ENCODE data around the gene ITPKA. TPM values are rescaled to one million over a fixed set of nuclear protein-coding genes. Genes with fewer than 3 reads are reported as not detected.

The ITPKA gene
- total RNA-seq, 2 donors from 2014 or later = 4.4 TPM; not detected in 1

GRCh38 chr15:41495736-41496599 is 2.3 kb downstream of the ITPKA start:
- Histone ChIP-seq H3K4me1 (ENCODE audit: control insufficient read depth in 1 of 2, low read depth in 2 of 2) (peaks cover 25 to 31% of the 10 kb centered on the region in 2 donors), H3K27me3 (replicated peaks; ENCODE audit: insufficient read depth) (peaks cover 7% of the 10 kb centered on the region), H3K4me3 (peak overlapping the region; percentile 94), H3K27ac (no peak overlapping the region), H3K36me3 (no peaks in the 10 kb centered on the region), H3K9me3 (no peaks in the 10 kb centered on the region)
- DNase-seq (ENCODE audit: low spot score) (no peak), ATAC-seq (ENCODE audit: insufficient number of reproducible peaks, low FRiP score, low read depth) (no peak)
- TF ChIP-seq, protein P1, sequence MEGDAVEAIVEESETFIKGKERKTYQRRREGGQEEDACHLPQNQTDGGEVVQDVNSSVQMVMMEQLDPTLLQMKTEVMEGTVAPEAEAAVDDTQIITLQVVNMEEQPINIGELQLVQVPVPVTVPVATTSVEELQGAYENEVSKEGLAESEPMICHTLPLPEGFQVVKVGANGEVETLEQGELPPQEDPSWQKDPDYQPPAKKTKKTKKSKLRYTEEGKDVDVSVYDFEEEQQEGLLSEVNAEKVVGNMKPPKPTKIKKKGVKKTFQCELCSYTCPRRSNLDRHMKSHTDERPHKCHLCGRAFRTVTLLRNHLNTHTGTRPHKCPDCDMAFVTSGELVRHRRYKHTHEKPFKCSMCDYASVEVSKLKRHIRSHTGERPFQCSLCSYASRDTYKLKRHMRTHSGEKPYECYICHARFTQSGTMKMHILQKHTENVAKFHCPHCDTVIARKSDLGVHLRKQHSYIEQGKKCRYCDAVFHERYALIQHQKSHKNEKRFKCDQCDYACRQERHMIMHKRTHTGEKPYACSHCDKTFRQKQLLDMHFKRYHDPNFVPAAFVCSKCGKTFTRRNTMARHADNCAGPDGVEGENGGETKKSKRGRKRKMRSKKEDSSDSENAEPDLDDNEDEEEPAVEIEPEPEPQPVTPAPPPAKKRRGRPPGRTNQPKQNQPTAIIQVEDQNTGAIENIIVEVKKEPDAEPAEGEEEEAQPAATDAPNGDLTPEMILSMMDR (IDR thresholded peaks at IDR 0.05) = no peak

GRCh38 chr15:41498657-41499056 is 5.0 kb downstream of the ITPKA start:
- TF ChIP-seq, protein P1 (IDR thresholded peaks at IDR 0.05) = no peak
- Histone ChIP-seq H3K9me3 (no peaks in the 10 kb centered on the region), H3K27me3 (replicated peaks; ENCODE audit: insufficient read depth) (peaks cover 7% of the 10 kb centered on the region), H3K4me1 (ENCODE audit: control insufficient read depth in 1 of 2, low read depth in 2 of 2) (peaks cover 26 to 31% of the 10 kb centered on the region in 2 donors), H3K4me3 (no peak overlapping the region), H3K27ac (no peak overlapping the region), H3K36me3 (no peaks in the 10 kb centered on the region)
- no peak for ATAC-seq (ENCODE audit: insufficient number of reproducible peaks, low FRiP score, low read depth)
- DNase-seq (ENCODE audit: low spot score) = no peak

DNA sequence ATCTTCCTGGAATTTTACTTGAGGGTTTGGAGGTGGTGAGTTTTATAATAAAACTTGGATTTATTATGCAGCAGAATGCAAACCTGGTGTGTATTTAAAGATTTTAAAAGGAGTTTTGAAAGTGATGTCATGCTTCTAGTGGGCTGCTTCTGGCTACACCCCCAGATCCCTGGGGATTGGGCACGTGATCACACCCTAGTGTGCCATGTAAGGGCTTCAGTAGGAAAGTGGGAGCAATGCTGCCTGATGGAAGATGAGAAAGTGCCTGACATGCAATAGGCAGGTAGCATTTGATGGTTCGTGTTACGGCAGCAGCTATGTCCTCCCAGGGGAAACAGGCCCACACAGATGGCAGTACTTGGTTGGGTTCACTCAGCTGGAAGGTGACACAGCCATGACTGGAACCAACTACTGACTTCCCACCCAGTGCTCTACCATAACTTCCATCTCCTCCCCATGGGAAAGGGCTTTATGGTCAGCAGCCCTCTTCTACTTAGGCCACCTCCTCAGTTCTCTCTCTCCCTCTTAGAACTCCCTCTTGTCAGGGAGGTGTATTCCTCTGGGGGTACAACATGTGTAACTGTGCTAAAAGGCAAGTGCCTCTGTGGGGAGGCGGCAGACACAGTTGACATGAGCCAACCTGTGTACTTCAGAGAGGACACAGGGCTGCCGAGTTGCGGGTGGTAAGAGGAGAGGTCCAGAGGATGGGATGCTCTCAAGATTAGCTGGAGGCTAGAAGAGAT is 5.6 kb downstream of the ITPKA start:
- TF ChIP-seq, protein P1 (IDR thresholded peaks at IDR 0.05) = no peak
- Histone ChIP-seq H3K9me3 (no peaks in the 10 kb centered on the region), H3K36me3 (no peaks in the 10 kb centered on the region), H3K27me3 (replicated peaks; ENCODE audit: insufficient read depth) (peaks cover 7% of the 10 kb centered on the region), H3K4me3 (no peak overlapping the region), H3K4me1 (ENCODE audit: control insufficient read depth in 1 of 2, low read depth in 2 of 2) (peaks cover 23 to 27% of the 10 kb centered on the region in 2 donors), H3K27ac (no peak overlapping the region)
- ATAC-seq (ENCODE audit: insufficient number of reproducible peaks, low FRiP score, low read depth) (no peak), DNase-seq (ENCODE audit: low spot score) (no peak)

- Histone ChIP-seq H3K4me1 (ENCODE audit: control insufficient read depth in 1 of 2, low read depth in 2 of 2) (peaks cover 14 to 15% of the 10 kb centered on the region in 2 donors), H3K27ac (no peak overlapping the region), H3K4me3 (peak overlapping the region; percentile 62), H3K9me3 (no peaks in the 10 kb centered on the region), H3K36me3 (no peaks in the 10 kb centered on the region), H3K27me3 (replicated peaks; ENCODE audit: insufficient read depth) (no peaks in the 10 kb centered on the region)
- no peak for ATAC-seq (ENCODE audit: insufficient number of reproducible peaks, low FRiP score, low read depth)
- no peak for DNase-seq (ENCODE audit: low spot score)
- TF ChIP-seq, protein P1 (IDR thresholded peaks at IDR 0.05) = no peak
Observed at GRCh38 chr15:41501191-41501917, 7.7 kb downstream of the ITPKA start.
